ENCODE results near the gene COMMD4.
"Not testable (repeated sequence)": the region's sequence is repeated elsewhere in the genome, so short reads cannot be mapped to it uniquely, and the experiment has no call there.

COMMD4 gene

GRCh38 chr15:75333654-75334419 lies 2.0 kb upstream of the COMMD4 start:
- not testable (repeated sequence) for DNase-seq

GRCh38 chr15:75335313-75335704 lies 554 bp upstream of the COMMD4 start:
- DNase-seq: no peak

GRCh38 chr15:75338661-75339240 lies 2.9 kb downstream of the COMMD4 start:
- no peak for DNase-seq

- DNase-seq: no peak
These were observed 3.8 kb downstream of the COMMD4 start for GRCh38 chr15:75339531-75340240.

- no peak for DNase-seq
These were observed 6.4 kb downstream of the COMMD4 start for GRCh38 chr15:75342221-75342620.

GRCh38 chr15:75343953-75344352 lies 8.1 kb downstream of the COMMD4 start:
- DNase-seq: not testable (repeated sequence)

- DNase-seq: no peak
These were observed 10.9 kb downstream of the COMMD4 start, which contains the start of gene NEIL1 for GRCh38 chr15:75346796-75347221. Gene NEIL1, plus strand, starts transcription at chr15:75347039. Its CDS starts 1,867 bp downstream, at chr15:75348906.

GRCh38 chr15:75347222-75348033 lies 11.6 kb downstream of the COMMD4 start:
- peak; percentile 47 for DNase-seq

GRCh38 chr15:75348034-75348561 lies 12.2 kb downstream of the COMMD4 start:
- no peak for DNase-seq

GRCh38 chr15:75348562-75349350 lies 12.9 kb downstream of the COMMD4 start:
- no peak for DNase-seq

- DNase-seq: not testable (repeated sequence)
These were observed 13.4 kb downstream of the COMMD4 start for GRCh38 chr15:75349351-75349669.

- DNase-seq: no peak
These were observed 14.2 kb downstream of the COMMD4 start for GRCh38 chr15:75349851-75350588.

- no peak for DNase-seq
These were observed 14.9 kb downstream of the COMMD4 start for GRCh38 chr15:75350601-75351361.

- DNase-seq: no peak
These were observed 16.6 kb downstream of the COMMD4 start for GRCh38 chr15:75352186-75353080.

GRCh38 chr15:75353604-75354003 lies 17.7 kb downstream of the COMMD4 start:
- DNase-seq: no peak

- no peak for DNase-seq
These were observed 18.6 kb downstream of the COMMD4 start for GRCh38 chr15:75354454-75354853.

GRCh38 chr15:75355369-75355768 lies 19.5 kb downstream of the COMMD4 start:
- no peak for DNase-seq

- DNase-seq: no peak
These were observed 20.1 kb downstream of the COMMD4 start for GRCh38 chr15:75356006-75356405.

- no peak for DNase-seq
These were observed 20.7 kb downstream of the COMMD4 start for GRCh38 chr15:75356517-75356916.
